HG03354 (cell line): ENCODE results near the gene PI4KA.
"Not testable (repeated sequence)": the region's sequence is repeated elsewhere in the genome, so short reads cannot be mapped to it uniquely, and the experiment has no call there.

Experiments used
- ATAC-seq: cut with Tn5 transposase; IDR thresholded peaks from one replicate; pipeline ENCODE4 v1.9.1; 2021; ENCODE audit warnings: mild to moderate bottlenecking; ENCODE audit not compliant: unreplicated experiment, poor library complexity, severe bottlenecking

The PI4KA gene

GRCh38 chr22:20853236-20853660 is 5.4 kb downstream of the PI4KA start:
- ATAC-seq, result no peak

GRCh38 chr22:20852503-20852902 is 6.1 kb downstream of the PI4KA start:
- ATAC-seq, result no peak

- ATAC-seq, result no peak
Measured at GRCh38 chr22:20852076-20852475, 6.5 kb downstream of the PI4KA start.

GRCh38 chr22:20847318-20847822 is 11.2 kb downstream of the PI4KA start:
- no peak for ATAC-seq

GRCh38 chr22:20844055-20845037 is 14.3 kb downstream of the PI4KA start:
- no peak for ATAC-seq

GRCh38 chr22:20843501-20843900 is 15.1 kb downstream of the PI4KA start:
- no peak for ATAC-seq

DNA sequence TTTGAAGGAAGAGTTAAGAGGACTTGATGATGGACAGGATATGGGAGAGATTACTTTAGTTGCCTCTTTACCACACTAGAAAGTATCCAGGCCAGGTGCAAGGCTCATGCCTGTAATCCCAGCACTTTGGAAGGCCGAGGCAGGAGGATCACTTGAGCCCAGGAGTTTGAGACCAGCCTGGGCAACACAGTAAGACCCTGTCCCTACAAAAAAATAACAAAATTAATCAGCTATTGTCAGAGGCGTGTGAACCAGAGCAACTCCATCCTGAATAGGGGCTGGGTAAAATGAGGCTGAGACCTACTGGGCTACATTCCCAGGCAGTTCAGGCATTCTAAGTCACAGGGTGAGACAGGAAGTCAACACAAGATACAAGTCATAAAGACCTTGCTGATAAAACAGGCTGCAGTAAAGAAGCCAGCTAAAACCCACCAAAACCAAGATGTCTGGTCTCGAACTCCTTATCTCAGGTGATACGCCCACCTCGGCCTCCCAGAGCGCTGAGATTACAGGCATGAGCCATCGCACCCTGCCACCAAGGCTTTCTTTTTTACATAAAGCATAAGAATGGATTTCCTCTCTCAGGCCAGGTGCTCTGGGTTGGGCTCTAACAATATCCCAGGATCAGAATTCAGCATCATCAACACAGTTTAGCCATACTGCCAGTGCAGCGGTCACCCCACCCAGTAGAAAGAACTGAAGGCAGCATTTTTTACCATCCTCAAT is 17.8 kb downstream of the PI4KA start:
- no peak for ATAC-seq

GRCh38 chr22:20839837-20840645 is 18.6 kb downstream of the PI4KA start:
- no peak for ATAC-seq

DNA sequence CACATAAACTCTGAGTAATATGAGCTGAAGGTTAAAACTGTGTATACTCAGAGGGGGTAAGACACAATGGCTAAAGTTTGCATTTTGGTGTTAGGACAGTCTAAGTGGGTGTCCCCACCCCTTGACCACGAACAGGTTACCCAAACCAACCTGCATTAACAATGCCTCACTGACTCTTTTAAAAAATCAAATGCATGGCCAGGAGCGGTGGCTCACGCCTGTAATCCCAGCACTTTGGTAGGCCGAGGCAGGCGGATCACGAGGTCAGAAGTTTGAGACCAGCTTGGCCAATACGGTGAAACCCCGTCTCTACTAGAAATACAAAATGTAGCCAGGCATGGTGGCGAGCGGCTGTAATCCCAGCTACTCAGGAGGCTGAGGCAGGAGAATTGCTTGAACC is 19.3 kb downstream of the PI4KA start:
- ATAC-seq, result not testable (repeated sequence)

- no peak for ATAC-seq
Measured at GRCh38 chr22:20836987-20837823, 21.4 kb downstream of the PI4KA start.

- ATAC-seq, result no peak
Measured at GRCh38 chr22:20834725-20835124, 23.9 kb downstream of the PI4KA start.

DNA sequence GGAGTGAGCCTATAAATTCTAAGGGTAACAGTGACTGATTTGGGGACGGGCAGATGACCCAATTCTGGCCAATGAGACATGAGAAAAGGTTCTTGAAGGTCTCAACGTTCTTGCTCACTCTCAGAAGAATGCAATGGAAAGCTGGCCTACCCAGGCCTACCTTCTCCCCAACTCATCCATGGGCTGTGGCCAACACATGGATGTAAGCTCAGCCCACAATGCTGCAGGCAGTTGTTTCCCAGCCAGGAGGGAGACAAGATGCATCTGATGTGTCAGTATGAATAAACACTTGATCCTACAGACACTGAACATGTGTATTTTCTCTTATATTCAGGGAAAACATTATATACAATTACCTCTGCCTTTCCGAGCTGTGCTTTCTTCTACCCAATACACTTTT is 24.4 kb downstream of the PI4KA start:
- ATAC-seq, result no peak

DNA sequence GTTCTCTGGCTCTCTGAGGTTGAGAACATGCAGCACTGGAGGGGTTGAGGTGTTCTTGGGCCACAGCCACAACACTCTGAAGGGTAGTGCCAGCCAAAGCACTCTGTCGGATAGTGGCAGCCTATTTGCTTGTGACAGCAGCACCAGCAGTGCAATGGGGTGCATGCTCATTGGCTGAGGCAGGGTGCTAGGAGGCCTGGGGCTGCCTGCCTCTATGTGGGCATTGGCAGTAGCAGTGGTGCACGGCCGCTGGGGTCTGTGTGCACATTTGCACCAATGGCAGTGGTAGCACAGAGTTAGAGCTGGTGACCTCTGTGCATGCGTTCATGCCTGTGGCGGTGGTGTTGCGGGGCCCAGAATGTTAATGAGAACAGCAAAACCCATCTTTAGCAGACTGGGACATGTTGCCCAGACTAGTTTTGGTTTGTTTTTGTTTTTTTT is 25.4 kb downstream of the PI4KA start:
- no peak for ATAC-seq

DNA sequence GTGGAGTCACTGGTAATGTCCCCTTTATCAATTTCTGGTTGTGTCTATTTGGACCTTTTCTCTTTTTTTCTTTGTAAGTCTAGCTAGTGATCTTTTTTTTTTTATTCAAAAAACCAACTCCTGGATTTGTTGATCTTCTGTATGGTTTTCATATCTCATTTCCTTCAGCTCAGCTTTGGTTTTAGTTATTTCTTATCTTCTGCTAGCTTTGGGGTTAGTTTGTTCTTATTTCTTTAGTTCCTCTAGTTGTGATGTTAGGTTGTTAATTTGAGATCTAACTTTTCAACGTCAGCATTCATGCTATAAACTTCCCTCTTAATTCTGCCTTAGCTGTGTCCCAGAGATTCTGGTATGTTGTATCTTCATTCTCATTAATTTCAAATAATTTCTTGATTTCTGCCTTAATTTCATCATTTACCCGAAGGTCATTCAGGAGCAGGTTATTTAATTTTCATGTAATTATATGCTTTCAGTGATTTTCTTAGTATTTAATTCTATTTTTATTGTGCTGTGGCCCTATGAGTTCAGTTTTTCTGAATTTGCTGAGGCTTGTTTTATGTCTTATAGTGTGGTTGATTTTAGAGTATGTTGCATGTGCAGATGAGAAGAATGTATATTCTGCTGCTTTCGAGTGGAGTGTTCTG is 29.0 kb downstream of the PI4KA start:
- no peak for ATAC-seq

DNA sequence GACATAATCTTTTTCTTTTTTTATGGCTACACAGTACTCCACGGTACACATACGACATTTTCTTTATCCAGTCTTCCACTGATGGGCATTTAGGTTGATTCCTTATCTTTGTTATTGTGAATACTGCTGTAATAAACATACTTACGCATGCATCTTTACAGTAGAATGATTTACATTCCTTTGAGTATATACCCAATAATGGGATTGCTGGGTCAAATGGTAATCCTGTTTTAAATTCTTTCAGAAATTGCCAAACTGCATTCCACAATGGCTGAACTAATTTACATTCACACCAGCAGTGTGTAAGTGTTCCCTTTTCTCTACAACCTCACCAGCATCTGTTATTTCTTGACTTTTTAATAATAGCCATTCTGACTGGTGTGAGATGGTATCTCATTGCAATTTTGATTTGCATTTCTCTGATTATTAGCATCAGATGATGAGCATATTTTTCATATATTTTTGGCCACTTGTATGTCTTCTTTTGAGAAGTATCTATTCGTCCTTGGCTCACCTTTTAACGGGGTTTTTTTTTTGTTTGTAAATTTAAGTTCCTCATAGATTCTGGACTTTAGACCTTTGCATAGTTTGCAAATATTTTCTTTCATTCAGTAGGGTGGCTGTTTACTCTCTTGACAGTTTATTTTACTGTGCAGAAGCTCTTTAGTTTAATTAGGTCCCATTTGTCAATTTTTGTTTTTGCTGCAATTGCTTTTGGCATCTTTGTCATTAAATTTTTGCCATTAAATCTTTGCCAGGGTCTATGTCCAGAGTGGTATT is 32.0 kb downstream of the PI4KA start:
- ATAC-seq, result not testable (repeated sequence)

DNA sequence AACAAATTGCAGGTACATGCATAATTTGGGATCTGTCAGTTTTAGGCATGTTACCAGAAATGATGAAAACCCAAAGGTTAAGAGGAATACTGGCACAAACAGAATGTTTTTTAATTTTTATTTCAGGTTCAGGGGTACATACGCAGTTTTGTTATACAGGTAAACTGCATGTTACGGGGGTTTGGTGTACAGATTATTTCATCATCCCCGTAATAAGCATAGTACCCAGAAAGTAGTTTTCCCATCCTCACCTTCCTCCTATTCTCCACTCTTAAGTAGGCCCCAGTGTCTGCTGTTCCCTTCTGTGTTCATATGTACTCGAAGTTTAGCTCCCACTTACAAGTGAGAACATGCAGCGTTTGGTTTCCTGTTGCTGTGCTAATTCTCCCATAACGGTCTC is 33.0 kb downstream of the PI4KA start:
- no peak for ATAC-seq

GRCh38 chr22:20825216-20825615 is 33.4 kb downstream of the PI4KA start:
- not testable (repeated sequence) for ATAC-seq

- no peak for ATAC-seq
Measured at GRCh38 chr22:20823264-20823663, 35.3 kb downstream of the PI4KA start.
